ENCODE results near the gene RYR2.
"Not testable (repeated sequence)": the region's sequence is repeated elsewhere in the genome, so short reads cannot be mapped to it uniquely, and the experiment has no call there.

Gene RYR2

DNA sequence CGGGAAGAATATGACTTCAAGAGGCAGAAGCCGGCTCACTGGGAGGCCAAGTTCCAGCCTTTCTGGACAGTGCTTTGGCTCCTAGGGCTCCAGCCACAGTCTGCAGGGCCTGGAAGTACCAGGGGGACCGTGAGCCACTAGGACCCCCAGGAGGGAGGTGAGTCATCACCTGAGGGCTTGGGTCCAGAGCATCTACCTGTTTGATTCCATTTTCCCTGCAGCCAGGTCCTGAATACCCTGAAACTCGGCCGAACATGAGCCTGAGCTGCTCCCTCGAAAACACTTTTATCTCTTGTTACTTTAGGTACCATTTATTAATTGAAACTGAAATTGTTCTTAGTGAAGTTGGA lies 164.1 kb downstream of the RYR2 start:
- no peak for DNase-seq

DNA sequence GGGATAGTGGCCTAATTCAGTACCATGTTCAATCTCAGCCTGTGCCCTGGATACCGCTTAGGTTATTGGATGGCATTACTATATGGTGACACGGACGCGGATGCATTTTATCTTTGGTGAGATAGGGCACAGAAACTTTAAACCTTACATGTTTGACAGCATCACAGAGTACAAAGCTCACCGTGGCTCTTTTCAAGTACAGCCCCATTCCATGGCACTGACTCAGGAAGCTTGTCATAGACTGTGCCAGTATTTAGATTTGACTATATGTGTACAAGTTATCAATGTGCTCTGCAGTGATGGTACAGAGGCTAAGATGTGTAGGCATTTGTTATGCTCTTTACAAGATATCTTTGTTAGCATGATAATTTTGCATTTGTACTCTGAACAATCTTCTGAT lies 169.0 kb downstream of the RYR2 start:
- DNase-seq = no peak

DNA sequence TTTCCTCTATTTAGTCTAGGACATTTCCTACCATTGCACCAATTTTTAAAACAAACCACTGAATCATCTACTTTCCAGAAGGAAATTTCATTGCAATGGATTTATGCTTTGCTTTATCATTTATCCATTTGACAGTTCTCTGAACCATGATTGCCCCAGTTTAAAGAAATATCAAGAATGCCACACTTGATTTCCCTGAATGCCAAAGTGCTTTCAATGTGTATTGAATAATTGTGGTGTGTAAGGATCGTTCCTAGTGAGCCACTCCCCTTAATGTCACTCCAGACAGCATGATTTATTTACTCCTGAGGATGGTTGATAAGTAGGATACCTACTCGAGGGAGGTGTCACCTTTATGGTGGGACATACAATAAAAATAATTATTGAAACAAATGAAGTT lies 169.6 kb downstream of the RYR2 start:
- DNase-seq = no peak

DNA sequence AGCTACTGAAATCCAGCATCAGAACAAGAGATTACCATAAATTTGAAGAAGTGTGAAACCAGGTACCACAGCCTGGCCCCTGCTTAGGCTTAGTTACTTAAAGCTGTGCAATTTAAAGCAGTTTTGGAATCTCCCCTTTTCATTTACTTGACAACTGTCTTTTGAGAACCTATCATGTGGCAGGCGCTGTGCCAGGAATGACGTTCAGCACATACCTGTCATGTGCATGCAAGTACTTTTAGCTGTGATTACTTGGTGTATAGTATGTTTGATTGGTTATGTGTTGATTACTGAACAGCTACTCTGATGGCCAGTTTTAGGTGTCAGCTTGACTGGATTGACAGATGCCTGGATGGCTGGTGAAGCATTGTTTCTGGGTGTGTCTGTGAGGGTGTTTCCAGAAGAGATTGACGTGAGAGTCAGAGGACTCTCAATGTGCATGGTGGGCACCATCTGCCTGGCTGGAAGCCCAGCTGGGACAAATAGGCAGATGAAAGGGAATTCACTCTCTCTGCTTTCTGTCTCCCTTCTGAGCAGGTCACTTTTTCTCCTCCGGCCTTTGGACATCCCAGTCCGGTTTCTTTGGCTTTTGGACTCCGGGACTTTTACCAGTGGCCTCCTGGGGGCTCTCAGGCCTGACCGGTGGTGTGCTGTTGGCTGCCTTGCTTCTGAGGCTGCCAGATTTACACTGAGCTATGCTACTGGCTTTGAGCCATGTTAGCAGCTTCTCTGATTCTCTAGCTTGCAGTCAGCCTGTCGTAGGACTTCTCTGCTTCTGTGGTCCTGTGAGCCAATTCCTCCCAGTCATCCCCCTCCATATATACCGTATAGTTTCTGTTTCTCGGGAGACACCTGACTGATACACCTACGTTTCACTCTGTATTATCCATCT lies 178.0 kb downstream of the RYR2 start:
- DNase-seq = no peak

DNA sequence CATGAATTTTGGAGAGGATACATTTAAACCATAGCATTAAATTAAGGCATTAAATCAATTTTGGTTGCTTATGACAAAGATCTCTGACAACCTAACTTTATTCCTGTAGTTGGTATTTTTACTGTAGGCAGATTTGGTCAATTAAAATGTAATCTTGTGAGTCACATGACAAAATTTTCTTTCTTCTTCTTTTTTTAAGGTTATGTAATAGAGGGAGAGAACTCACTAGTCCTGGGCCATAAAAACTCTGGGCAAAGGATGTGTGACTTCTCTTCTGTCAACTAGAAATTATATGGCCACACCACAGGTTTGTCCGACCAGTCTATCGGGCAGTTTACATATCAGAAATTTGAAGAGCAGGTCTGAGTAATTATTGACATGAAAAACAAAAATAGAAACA lies 181.4 kb downstream of the RYR2 start:
- DNase-seq = no peak

DNA sequence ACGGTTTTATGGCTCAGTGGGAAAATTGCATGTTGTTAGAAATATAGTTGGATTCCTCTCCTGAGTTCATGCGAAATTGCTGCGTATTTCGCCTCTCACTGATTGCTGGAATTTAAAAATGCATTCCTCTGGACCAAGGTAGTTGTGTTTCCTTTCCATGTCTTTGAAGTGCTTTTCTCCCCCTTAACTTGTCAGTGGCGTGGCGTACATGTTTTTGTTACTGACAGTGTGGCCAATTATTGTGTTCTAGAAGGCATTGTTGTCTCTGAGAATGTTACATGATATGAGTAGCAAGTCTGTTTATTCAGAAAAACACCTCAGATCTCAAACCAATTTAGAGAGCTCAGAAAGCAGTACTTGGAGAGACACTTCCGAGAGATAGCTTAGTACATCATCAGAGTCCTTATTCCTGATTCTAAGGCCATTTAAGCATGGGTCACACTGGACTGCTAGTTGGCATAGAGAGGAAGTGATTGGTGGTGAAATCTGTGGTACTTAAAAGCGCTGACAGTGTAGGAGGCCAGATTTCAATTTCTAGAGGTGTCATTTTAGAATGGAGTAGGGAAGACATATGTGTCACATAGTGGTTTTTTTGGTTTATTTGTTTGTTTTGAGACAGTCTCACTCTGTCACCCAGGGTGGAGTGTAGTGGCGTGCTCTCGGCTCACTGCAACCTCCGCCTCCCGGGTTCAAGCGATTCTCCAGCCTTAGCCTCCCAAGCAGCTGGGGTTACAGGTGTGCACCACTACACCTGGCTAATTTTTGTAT lies 184.4 kb downstream of the RYR2 start:
- no peak for DNase-seq

DNA sequence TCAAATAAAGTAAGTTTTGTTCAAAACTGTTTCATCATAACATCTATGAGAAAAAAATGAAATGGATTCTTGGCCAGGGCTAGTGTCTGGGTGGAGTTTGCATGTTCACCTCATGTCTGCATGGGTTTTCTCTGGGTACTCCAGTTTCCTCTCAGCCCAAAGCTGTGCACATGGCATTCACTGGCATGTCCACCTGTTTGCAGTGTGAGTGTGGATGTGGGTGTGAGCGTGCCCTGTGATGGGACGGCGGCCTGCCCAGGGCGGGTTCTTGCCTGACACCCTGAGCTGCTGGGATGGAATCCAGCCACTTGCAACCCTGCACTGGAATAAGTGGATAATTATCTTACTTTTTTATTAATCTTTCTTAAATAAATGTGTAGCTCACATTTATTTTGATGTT lies 185.5 kb downstream of the RYR2 start:
- DNase-seq = no peak

DNA sequence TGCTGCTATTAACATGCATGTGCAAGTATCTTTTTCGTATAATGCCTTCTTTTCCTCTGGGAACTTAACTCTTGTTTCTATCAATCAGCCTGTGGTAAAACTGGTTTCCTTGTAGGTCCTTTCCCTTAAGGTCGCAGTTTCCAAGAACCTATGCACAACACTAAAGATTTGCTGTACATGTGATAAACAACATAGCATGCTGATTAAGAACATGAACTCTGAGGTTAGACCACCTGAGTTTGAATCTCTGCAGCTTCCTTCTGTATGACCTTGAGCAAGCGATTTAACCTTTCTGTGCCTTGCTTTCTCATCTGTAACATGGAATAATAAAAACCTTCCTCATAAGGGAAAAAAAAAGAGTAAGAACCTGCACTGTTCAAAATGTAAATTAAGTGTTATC lies 186.4 kb downstream of the RYR2 start:
- DNase-seq = no peak

DNA sequence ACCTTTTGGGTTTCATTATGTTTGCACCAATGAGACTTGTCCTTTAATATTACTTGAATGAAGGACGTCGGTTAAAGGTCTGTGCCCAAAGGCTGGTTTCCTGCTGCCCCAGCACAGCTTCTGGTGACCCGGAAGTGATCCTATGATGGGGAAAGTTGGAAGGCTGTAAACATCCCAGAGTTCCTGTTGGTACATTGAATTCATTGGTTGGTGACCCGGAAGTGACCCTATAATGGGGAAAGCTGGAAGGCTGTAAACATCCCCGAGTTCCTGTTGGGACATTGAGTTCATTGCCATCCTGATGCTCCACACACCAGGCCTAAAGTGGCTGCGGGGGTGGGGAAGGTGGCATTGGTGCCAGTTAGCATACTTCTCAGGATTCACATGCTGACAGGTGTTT lies 187.3 kb downstream of the RYR2 start:
- no peak for DNase-seq

DNA sequence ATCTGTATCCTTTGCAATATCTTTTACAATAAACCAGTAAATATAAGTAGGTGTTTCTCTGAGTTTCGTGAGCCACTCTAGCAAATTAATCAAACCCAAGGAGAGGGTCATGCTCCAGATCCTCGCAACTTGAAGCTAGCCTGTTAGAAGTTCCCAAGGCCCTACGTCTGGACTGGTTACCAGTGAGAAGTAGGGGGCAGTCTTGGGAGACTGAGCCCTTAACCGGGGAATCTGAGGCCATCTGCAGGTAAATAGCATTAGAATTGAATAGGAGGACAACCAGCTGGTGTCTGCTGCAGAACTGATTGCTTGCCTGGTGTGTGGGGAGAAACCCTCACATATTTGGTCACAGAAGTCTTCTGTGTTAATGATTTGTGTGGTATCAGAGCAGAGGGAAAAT lies 190.5 kb downstream of the RYR2 start:
- DNase-seq = no peak

DNA sequence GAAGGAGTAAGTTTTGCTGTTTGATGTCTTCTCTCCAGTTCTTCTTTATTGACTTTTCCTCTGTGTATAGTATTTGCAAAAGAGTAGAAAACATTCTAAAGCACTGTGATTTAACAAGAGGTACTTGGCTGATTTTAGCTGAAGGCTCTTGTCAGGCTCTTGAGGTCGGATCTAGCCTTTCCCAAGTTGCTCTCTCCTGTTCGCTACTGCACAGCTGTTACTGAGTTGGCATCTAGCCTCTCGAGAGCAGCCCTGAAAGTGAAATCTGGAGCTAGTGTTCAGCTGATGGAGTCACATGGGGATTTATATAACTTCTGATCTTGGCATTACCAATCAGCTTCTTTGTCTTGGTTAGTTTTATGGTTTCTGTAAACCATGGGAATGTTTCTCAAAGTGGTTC lies 193.1 kb downstream of the RYR2 start:
- DNase-seq = no peak

DNA sequence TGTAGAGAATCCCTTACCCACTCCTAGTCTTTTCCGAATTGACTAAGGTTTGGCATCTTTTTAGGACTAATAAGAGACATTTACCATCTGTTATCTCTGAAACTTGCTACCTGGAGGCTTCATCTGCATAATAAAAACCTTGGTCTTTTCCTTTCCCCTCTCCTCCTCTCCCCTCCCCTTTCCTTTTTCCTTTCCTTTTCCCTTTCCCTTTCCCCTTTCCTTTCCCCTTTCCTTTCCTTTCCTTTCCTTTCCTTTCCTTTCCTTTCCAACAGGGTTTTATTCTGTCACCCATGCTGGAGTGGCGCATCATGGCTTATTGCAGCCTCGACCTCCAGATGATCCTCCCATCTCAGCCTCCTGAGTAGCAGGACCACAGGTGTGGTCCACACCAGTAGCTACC lies 195.7 kb downstream of the RYR2 start:
- DNase-seq = no peak

DNA sequence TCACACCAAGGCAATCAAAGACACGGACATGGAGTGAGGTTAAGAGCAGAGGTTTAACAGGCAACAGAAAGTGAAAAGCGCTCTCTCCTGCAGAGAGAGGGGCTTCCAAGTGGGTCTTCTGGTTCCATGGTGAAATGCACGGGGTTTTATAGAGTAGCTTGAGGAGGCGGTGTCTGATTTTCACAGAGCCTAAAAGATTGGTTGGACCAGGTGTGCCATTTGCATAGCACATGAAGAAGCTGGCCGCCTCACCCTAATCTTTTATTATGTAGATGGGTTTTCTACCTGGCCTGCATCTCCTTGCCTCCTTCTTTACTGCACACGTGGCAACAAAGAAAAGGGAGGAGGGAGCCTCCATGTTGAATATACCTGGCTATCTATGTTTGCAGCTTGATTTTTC lies 197.3 kb downstream of the RYR2 start:
- DNase-seq = no peak

DNA sequence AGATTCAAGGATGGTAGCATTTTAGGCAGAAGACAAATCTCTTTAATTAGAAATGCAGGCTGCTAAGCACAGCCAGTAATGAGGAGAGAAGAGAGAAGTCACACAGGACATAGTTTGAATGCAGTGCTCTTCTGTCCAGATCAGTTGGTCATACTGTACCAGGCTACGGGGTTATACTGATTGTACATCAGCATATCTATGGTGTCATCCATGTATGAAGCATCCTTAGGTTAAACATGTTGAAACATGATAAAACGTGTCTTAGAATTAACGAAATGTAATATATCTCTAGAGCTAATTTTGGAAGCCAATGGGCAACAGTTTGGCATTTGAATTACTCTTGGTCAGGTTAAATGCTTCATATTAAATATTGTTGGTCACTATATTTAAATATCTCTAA lies 199.1 kb downstream of the RYR2 start:
- DNase-seq = no peak

DNA sequence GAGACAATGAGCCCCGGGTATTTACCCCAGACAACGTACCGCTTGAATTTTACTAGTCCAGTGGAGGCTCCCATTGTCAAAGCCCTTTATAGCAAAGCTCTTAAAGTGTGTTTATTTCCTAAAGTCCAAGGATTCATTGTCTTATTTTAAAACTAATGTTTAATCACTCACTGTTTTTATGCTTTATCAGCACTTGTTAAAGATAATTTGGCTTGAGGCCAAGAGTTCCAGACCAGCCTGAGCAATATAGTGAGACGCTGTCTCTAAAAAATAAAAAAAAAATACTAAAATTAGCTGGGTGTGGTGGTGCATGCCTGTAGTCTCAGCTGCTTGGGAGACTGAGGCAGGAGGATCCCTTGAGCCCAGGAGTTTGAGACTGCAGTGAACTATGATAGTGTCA lies 202.8 kb downstream of the RYR2 start:
- DNase-seq = no peak

DNA sequence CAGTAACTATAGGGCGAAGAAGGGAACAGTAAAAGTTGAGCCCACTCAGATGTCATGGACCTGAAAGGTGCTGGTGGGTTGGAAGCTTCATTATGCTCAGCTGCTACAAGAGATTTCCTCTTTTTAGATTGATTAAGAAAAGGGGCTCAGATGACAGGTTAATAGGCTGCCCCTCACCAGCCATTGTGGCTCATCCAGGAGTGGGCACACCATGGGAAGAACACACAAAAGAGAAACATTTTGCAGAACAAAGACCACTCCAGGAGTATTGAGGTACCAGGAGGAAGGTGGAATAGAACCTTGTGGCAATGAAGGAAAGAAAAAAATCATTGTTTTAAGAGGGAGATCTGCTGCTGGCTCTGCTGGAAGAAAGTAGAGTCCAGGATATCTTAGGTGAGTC lies 205.5 kb downstream of the RYR2 start:
- DNase-seq = no peak

DNA sequence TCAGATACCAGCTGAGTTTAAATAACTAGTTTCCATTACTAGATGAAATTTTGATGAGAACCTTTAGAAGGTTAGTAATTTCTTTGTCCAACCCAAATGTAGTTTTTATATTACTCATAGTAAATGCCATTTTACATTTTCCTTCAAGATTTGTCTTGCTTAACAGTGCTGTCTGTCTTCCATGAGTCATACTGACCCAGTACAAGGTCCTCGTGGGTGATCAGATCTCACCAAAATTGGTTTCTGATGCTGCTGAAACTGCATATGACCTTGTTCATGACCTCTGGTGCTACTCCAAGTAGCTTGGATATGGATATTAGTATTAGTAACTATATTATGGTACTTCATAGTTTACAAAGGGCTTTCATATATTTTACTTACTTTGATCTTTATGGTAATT lies 207.1 kb downstream of the RYR2 start:
- DNase-seq = no peak

DNA sequence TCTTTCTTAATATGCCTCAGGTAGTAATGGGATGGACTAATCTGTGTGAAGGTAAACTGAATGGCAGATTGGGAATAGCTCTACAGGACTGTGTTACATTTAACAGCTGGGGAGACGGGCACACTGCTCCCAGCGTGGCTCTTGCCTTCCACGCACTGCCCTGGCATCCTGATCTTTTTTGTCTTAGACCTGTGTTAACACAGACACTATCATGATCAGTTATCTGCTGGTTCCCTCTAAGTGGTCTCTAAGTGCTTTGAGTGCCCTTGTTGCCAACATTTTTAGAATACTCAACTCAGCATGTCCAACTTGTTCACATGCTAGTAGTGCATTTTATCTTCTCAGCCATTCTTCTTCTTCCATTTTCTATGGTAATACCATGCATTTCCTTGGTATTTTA lies 208.1 kb downstream of the RYR2 start:
- no peak for DNase-seq

DNA sequence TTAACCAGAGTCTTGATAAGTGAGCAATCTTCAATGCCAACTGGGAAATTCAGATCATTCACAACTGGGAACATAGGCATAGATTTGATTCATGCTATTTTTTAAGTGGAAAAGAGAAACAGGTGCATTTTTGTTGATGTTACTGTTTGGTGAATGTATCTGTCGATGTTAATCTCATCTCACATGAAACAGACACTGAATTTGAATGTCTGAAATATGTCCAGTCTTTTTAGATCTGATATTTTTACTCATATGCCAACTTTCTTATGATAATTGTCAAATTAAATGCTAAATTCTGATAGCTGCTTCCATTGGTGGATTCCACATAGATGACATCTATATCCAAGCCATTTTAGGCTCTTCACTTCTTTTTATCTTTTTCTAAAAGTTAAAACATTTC lies 213.1 kb downstream of the RYR2 start:
- DNase-seq = no peak

DNA sequence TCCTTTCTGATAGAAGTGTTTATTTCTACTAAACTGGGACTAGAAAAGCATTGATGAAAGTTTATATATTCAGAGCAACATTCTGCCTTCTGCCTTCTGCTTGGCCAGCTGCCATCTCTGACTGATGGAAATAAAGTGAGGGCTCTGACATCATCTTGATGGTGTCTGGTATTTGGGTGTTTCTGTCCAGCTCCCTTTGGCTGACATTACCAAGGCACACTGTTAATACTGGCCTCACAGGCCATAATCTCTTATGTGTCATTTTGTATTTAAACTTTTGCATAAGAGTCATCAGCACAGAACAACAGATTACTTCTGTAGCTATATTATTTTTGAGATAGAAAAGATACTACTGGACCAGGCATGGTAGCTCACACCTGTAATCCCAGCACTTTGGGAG lies 216.9 kb downstream of the RYR2 start:
- no peak for DNase-seq

DNA sequence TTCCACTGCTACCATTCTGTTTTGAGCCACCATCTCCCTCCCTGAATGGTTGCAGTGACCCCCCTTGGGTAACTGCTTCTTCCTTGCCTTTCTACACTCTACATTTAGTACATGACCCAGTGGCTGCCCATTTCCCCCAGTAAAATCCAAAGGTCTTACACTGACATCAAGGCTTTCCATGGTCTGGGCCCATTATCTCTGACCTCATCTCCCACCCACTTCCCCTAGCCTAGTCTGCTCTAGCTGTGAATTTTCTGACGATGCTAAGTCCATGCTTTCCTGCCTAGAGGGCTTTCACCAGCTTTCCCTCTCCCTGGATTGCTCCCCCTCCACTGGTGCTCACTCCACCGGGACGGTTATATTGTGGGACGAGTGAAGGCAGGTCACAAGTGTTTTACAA lies 219.2 kb downstream of the RYR2 start:
- no peak for DNase-seq

DNA sequence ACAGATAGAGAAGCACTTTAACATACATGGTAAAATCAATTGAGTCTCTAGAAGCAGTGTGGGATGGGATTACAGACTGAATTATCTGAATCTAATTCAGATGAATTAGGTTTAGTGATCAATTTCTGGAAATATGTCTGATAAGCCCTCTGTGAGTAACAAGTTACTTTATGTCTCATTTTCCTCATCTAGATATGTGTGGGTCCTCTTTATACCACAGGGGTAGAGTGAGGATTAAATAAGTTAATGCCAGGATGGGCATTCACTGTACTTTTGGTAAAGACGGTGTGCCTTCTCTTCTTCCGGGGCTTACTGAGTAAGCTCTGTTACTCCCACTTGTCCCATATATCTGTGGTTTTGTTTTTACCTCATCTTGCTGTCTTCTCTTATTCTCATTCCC lies 225.8 kb downstream of the RYR2 start:
- DNase-seq = no peak

DNA sequence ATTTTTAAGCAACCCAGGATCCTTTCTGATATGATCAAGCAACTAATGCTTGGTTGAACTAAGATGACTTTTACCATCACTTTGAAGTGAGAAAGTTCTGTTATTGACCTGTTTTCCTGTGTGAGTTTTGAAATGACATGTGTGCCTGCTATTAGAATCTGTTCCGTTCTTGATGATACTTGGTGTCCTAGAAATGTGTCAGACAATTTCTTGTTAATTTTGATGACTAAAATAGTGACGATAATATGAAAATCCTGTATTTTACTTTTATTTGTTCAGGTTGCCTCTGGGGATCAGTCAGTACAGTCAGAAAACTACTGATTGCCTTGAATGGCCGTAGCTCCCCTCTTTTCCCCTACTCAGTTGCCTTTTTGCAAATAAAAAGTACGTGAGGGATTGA lies 228.0 kb downstream of the RYR2 start:
- no peak for DNase-seq

DNA sequence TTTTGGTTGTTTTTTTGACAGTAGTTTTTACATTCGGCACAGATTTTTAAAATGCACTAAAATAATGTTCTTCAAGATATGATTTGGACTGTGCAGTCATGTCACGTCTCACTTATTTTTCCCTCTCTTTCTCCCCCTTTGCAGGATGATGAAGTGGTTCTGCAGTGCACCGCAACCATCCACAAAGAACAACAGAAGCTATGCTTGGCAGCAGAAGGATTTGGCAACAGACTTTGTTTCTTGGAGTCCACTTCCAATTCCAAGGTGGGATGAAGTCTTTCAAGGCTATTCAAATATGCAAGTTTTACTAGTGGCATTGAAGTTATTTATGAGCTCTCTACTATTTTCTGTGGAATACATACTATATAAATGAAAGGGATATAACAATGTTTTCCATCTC lies 228.4 kb downstream of the RYR2 start:
- no peak for DNase-seq

DNA sequence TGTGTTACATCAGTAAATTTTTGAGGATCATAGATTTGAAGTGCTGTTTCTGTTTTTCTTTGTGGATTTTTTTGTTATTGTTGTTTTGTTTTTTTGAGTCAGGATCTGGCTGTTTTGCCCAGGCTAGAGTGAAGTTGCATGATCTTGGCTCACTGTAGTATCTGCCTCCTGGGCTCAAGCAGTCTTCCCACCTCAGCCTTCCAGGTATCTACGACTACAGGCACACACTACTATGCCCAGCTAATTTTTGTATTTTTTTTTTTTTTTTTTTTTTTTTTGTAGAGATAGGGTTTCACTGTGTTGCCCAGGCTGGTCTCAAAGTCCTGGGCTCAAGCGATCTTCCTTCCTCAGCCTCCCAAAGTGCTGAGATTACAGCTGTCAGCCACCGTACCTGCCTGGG lies 236.0 kb downstream of the RYR2 start:
- DNase-seq = not testable (repeated sequence)
